ENCODE measurements around the gene RAB7B. TPM values are rescaled to one million over a fixed set of nuclear protein-coding genes. Genes with fewer than 3 reads are reported as not detected.

RAB7B gene
- total RNA-seq, 1 experiment from 2014 or later, result not detected

- TF ChIP-seq CBFB (CRISPR knock-in tag; IDR thresholded peaks at IDR 0.05; ENCODE audit: low read depth) (no peak), NFE2L1 (CRISPR knock-in tag; IDR thresholded peaks at IDR 0.05) (no peak), GABPB1 (CRISPR knock-in tag; IDR thresholded peaks at IDR 0.05) (no peak), NR1H2 (CRISPR knock-in tag; IDR thresholded peaks at IDR 0.05) (no peak), SMAD3 (CRISPR knock-in tag; IDR thresholded peaks at IDR 0.05; ENCODE audit: borderline replicate concordance) (no peak), ZMAT4 (CRISPR knock-in tag; IDR thresholded peaks at IDR 0.05) (no peak), USF2 (CRISPR knock-in tag; IDR thresholded peaks at IDR 0.05) (no peak), ESRRA (CRISPR knock-in tag; IDR thresholded peaks at IDR 0.05; ENCODE audit: borderline replicate concordance) (no peak)
Observed at GRCh38 chr1:205992218-205992882, 10.8 kb downstream of the RAB7B start (continued).

GRCh38 chr1:205991237-205991636, 12.0 kb downstream of the RAB7B start:
- CTCF ChIA-PET, result interaction anchor here (0.7 to 1.4 kb wide), 2 partner anchors 14 to 72 kb away, joined by 3 to 7 read pairs; no protein-coding TSS in a partner anchor
- Mint-ChIP-seq H3K27ac (no peak overlapping the region), H3K4me3 (no peak overlapping the region), H3K9me3 (no peaks in the 10 kb centered on the region), H3K4me1 (peaks cover 15% of the 10 kb centered on the region), H3K36me3 (no peaks in the 10 kb centered on the region), H3K27me3 (ENCODE audit: low read depth) (peaks cover under 1% of the 10 kb centered on the region)
- TF ChIP-seq HMGA2 (CRISPR knock-in tag; IDR thresholded peaks at IDR 0.05), result no peak
- TF ChIP-seq ATF1 (CRISPR knock-in tag; IDR thresholded peaks at IDR 0.05), result no peak
- no peak for TF ChIP-seq ZNF121 (CRISPR knock-in tag; IDR thresholded peaks at IDR 0.05)
- no peak for TF ChIP-seq NR2C2 (CRISPR knock-in tag; IDR thresholded peaks at IDR 0.05)
- no peak for TF ChIP-seq ZNF317 (CRISPR knock-in tag; IDR thresholded peaks at IDR 0.05; ENCODE audit: borderline replicate concordance, low read depth)
- no peak for TF ChIP-seq MYBL2 (CRISPR knock-in tag; IDR thresholded peaks at IDR 0.05)
- no peak for TF ChIP-seq NFATC4 (CRISPR knock-in tag; IDR thresholded peaks at IDR 0.05)
- TF ChIP-seq ZNF425 (CRISPR knock-in tag; conservative IDR thresholded peaks at IDR 0.05), result no peak
- TF ChIP-seq E2F5 (CRISPR knock-in tag; IDR thresholded peaks at IDR 0.05), result no peak
- no peak for TF ChIP-seq KAT7 (CRISPR knock-in tag; IDR thresholded peaks at IDR 0.05; ENCODE audit: borderline replicate concordance)
- no peak for TF ChIP-seq ERG (CRISPR knock-in tag; IDR thresholded peaks at IDR 0.05)
- TF ChIP-seq GABPB1 (CRISPR knock-in tag; IDR thresholded peaks at IDR 0.05), result no peak
- POLR2A ChIA-PET, result no interaction called here
- DNase-seq (ENCODE audit: low spot score) (no peak), ATAC-seq (no peak)

GRCh38 chr1:205990226-205990625, 13.0 kb downstream of the RAB7B start:
- no peak overlapping the region for H3K27ac Mint-ChIP-seq
- no peak for TF ChIP-seq JUN (CRISPR knock-in tag; IDR thresholded peaks at IDR 0.05)
- H3K4me3 Mint-ChIP-seq, result no peak overlapping the region
- no peaks in the 10 kb centered on the region; the same call in 1 of the 2 replicates for H3K27me3 Mint-ChIP-seq (ENCODE audit: low read depth)
- peaks cover 9% of the 10 kb centered on the region for H3K4me1 Mint-ChIP-seq
- DNase-seq (ENCODE audit: low spot score), result no peak
- POLR2A ChIA-PET, result no interaction called here
- H3K36me3 Mint-ChIP-seq, result no peaks in the 10 kb centered on the region
- H3K9me3 Mint-ChIP-seq, result no peaks in the 10 kb centered on the region
- CTCF ChIA-PET, result interaction anchor here (0.8 to 1.3 kb wide), 5 partner anchors 8 to 112 kb away, joined by 3 to 7 read pairs (median 4); no protein-coding TSS in a partner anchor
- ATAC-seq, result no peak

Measured in WTC11 (cell line).